Right atrium auricular region (tissue), 2 donors: ENCODE data around the gene LYRM9. TPM values are rescaled to one million over a fixed set of nuclear protein-coding genes. Genes with fewer than 3 reads are reported as not detected.

Experiments used
- DNase-seq: peaks from one replicate; pipeline ENCODE4 v3.0.0-alpha.2; 2019; ENCODE audit warnings: low spot score
- H3K27ac ChIP-seq, 2 donors: fragments of 200-600 bp; sonication (generic); 1 replicate in 1 of 2; 2 replicates in 1 of 2; pipeline ENCODE4 v1.5.1; 2016 to 2019
- H3K27me3 ChIP-seq, 2 donors: fragments of 200-600 bp; sonication (generic); one replicate each; pipeline versions ENCODE4 v1.5.1 to v1.6.0; 2017 to 2019
- H3K36me3 ChIP-seq: fragments of 200-600 bp; sonication (generic); one replicate; pipeline ENCODE4 v1.5.1; 2016
- H3K4me1 ChIP-seq, 2 donors: fragments of 200-600 bp; sonication (generic); one replicate each; pipeline versions ENCODE4 v1.5.1 to v1.6.0; 2017 to 2019
- H3K4me3 ChIP-seq, 2 donors: fragments of 200-600 bp; sonication (generic); 1 replicate in 1 of 2; 2 replicates in 1 of 2; pipeline ENCODE4 v1.5.1; 2017 to 2019; ENCODE audit warnings: mild to moderate bottlenecking in 1 of 2, moderate library complexity in 1 of 2
- H3K9me3 ChIP-seq, 2 donors: fragments of 200-600 bp; sonication (generic); one replicate each; pipeline ENCODE4 v1.5.1; 2019
- total RNA-seq, 2 donors: library from RNA; depleted of rRNA; stranded (reverse); fragments of >200 nt; gene quantifications; one replicate each; pipeline ENCODE4 v1.1.0, GENCODE V29; 2016
- TF ChIP-seq, protein P1 (sequence below), 2 donors: fragments of 200-600 bp; sonication (generic); IDR thresholded peaks; one replicate each; pipeline ENCODE4 v1.5.1; 2019; ENCODE audit warnings: antibody characterized with exemption in 2 of 2

LYRM9 gene
- total RNA-seq, 2 donors from 2014 or later, result 13.8 to 19.5 TPM

DNA sequence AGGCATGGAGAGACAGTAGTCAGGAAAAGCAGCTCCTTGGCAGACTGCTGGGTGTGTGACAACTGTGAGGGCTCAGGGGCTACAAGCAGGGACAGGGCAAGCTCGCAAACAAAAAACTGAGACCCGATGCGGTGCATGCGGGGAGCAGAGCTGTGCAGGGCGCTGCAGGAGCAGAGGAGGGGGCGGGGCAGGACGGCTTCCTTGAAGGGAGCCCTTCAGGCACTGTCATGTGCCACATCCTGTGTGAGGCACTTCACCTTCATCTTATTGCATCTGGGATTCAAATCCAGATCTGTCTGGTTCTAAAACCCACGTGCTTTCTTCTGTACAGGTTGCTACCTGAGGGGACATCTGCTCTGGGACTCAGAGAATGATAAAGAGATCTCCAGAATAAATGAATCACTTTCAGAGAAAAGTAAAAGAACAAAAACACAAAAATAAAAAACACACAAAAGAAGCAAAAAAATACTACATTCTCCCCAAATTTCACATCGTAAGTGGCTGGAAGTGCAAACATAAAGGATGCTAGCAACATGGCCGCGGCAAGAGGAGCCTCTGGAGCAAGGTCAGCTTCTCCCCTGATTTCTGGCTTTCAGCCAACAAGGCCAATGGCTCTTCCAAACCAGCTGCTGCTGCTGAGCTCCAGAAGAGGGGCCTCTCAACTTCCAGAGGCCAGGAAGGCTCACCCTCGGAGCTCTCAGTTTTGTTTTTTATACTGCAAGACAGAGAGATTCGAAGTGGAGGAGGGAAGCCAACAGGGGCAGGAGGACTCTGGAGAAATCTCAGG lies 14.2 kb downstream of the LYRM9 start:
- Histone ChIP-seq H3K27ac (no peak overlapping the region), H3K27me3 (no peaks in the 10 kb centered on the region), H3K36me3 (no peaks in the 10 kb centered on the region), H3K9me3 (no peaks in the 10 kb centered on the region), H3K4me1 (no peaks in the 10 kb centered on the region), H3K4me3 (no peak overlapping the region)
- TF ChIP-seq, protein P1, sequence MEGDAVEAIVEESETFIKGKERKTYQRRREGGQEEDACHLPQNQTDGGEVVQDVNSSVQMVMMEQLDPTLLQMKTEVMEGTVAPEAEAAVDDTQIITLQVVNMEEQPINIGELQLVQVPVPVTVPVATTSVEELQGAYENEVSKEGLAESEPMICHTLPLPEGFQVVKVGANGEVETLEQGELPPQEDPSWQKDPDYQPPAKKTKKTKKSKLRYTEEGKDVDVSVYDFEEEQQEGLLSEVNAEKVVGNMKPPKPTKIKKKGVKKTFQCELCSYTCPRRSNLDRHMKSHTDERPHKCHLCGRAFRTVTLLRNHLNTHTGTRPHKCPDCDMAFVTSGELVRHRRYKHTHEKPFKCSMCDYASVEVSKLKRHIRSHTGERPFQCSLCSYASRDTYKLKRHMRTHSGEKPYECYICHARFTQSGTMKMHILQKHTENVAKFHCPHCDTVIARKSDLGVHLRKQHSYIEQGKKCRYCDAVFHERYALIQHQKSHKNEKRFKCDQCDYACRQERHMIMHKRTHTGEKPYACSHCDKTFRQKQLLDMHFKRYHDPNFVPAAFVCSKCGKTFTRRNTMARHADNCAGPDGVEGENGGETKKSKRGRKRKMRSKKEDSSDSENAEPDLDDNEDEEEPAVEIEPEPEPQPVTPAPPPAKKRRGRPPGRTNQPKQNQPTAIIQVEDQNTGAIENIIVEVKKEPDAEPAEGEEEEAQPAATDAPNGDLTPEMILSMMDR (IDR thresholded peaks at IDR 0.05), result no peak
- no peak for DNase-seq

DNA sequence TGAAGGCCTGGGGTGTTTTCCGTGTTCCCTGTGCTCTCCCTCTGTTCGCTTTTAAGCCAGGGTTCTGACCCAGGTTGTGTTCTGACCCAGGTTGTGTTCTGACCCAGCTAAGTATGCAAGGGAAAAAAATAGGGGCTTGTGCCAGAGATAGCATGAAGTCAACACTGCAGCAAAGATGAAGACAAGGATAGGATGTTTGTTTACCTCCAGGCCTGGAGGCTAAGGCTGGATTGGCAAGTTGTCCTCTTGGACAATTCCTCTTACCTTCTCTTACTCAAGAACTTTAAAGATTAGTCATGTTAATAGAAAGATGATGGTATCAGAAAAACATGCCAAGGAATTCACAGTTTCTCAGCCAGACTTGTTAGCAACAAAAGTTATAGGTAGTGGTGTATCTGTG lies 19.4 kb downstream of the LYRM9 start:
- Histone ChIP-seq H3K27me3 (no peaks in the 10 kb centered on the region), H3K9me3 (no peaks in the 10 kb centered on the region), H3K4me3 (no peak overlapping the region), H3K27ac (no peak overlapping the region), H3K36me3 (no peaks in the 10 kb centered on the region), H3K4me1 (no peaks in the 10 kb centered on the region)
- no peak for DNase-seq
- TF ChIP-seq, protein P1 (IDR thresholded peaks at IDR 0.05), result no peak

DNA sequence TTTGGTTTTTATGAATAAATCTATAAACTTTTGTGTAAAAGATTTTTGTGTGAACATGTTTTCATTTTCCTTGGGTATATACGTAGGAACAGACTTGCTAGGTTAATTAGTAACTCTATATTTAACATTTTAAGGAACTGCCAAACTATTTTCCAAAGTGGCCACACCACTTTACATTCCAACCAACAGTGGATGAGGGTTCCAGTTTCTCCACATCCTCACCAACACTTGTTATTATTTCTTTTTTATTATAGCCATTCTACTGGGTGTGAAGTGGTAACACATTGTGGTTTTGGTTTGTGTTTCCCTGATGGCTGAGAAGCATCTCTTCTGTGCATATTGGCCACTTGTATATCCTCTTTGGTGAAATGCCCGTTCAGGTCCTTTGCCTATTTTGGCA lies 20.0 kb downstream of the LYRM9 start:
- H3K27me3 ChIP-seq, result no peaks in the 10 kb centered on the region
- no peaks in the 10 kb centered on the region for H3K9me3 ChIP-seq
- no peak for DNase-seq

DNA sequence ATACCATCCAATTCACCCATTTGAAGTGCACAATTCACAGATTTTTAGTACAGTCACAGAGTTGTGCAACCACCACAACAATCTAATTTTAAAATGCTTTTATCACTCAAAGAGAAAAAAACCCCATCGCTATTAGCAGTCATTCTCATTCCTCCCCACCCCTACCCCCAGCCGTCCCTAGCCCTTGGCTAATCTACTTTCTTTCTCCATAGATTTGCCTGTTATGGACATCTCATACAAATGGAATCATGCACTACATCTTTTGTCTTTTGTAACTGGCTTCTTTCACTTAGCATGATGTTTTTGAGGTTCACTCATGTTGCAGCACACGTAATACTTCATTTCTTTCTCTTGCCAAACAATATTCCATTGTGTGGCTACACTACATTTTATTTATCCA lies 20.4 kb downstream of the LYRM9 start:
- no peaks in the 10 kb centered on the region for H3K4me1 ChIP-seq
- H3K27me3 ChIP-seq, result no peaks in the 10 kb centered on the region
- TF ChIP-seq, protein P1 (IDR thresholded peaks at IDR 0.05), result no peak
- H3K4me3 ChIP-seq, result no peak overlapping the region
- DNase-seq, result no peak
- no peaks in the 10 kb centered on the region for H3K9me3 ChIP-seq
- no peak overlapping the region for H3K27ac ChIP-seq
- H3K36me3 ChIP-seq, result no peaks in the 10 kb centered on the region

More for the DNA sequence above, 20.0 kb downstream of the LYRM9 start:
- Histone ChIP-seq H3K27ac (no peak overlapping the region), H3K36me3 (no peaks in the 10 kb centered on the region), H3K4me3 (no peak overlapping the region), H3K4me1 (no peaks in the 10 kb centered on the region)
- TF ChIP-seq, protein P1 (IDR thresholded peaks at IDR 0.05), result no peak

DNA sequence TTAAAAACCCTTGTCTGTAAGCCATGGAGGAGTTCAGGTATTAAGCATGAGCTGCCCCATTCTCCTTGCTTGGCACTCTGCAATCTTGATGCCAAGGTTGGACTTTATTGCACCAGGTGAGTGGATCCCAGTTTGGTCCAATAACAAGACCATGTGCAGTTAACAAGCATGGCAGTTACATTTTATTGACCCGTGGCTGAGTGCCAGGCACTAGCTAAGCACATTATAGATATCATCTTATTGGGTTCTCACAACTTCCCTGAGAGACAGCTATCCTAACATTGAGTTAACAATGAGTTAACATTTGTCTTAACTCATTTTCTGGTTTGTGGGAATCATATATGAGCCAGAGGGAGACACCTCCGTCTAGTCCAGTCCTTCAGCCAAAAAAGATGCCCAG lies 21.8 kb downstream of the LYRM9 start:
- DNase-seq, result no peak
- Histone ChIP-seq H3K4me1 (no peaks in the 10 kb centered on the region), H3K27me3 (no peaks in the 10 kb centered on the region), H3K27ac (no peak overlapping the region), H3K9me3 (no peaks in the 10 kb centered on the region), H3K36me3 (no peaks in the 10 kb centered on the region), H3K4me3 (no peak overlapping the region)
- TF ChIP-seq, protein P1 (IDR thresholded peaks at IDR 0.05), result no peak

DNA sequence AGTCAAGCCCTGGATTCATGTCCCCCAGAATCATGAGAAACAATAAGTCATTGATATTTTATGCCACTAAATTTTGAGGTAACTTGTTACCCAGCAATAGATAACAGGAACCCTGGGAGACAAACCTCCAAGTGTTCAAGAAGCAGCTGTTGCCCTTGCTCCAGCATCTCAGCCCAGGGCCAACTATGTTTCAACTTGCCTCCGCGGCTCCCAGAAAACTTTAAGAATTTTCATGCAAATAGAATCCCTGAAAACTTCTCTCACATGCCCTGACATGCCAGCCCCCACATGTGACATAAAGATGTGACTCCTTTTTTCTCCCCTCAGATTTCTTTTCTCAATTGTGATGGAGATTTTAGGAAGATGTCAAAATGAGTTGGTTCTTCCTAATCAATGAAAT lies 22.8 kb downstream of the LYRM9 start:
- no peaks in the 10 kb centered on the region for H3K36me3 ChIP-seq
- DNase-seq, result no peak
- no peaks in the 10 kb centered on the region for H3K4me1 ChIP-seq
- TF ChIP-seq, protein P1 (IDR thresholded peaks at IDR 0.05), result no peak
- H3K9me3 ChIP-seq, result no peaks in the 10 kb centered on the region
- no peaks in the 10 kb centered on the region for H3K27me3 ChIP-seq
- no peak overlapping the region for H3K4me3 ChIP-seq
- no peak overlapping the region for H3K27ac ChIP-seq
